ENCODE results near the gene TMEM92.
"Not testable (repeated sequence)": the region's sequence is repeated elsewhere in the genome, so short reads cannot be mapped to it uniquely, and the experiment has no call there.

Gene TMEM92

GRCh38 chr17:50311483-50311882 is 37.2 kb downstream of the TMEM92 start:
- H3K36me3 ChIP-seq (ENCODE audit: control insufficient read depth, insufficient read depth, low read length): no peaks in the 10 kb centered on the region
- H3K27me3 ChIP-seq (replicated peaks; ENCODE audit: control insufficient read depth, insufficient read depth, low read length, poor library complexity, severe bottlenecking): peaks cover 4% of the 10 kb centered on the region
- H3K4me1 ChIP-seq (ENCODE audit: control insufficient read depth, insufficient read depth, low read length, poor library complexity, severe bottlenecking): no peaks in the 10 kb centered on the region
- no peaks in the 10 kb centered on the region for H3K9me3 ChIP-seq (ENCODE audit: control insufficient read depth, low read length)
- DNase-seq: no peak
- no peak overlapping the region for H3K4me3 ChIP-seq (ENCODE audit: insufficient read depth, low read depth, low read length, poor library complexity, severe bottlenecking)
- H3K27ac ChIP-seq (ENCODE audit: insufficient read depth, low read length, poor library complexity, severe bottlenecking): no peak overlapping the region

- Histone ChIP-seq H3K4me3 (ENCODE audit: insufficient read depth, low read depth, low read length, poor library complexity, severe bottlenecking) (no peak overlapping the region), H3K27ac (ENCODE audit: insufficient read depth, low read length, poor library complexity, severe bottlenecking) (no peak overlapping the region), H3K4me1 (ENCODE audit: control insufficient read depth, insufficient read depth, low read length, poor library complexity, severe bottlenecking) (no peaks in the 10 kb centered on the region), H3K36me3 (ENCODE audit: control insufficient read depth, insufficient read depth, low read length) (no peaks in the 10 kb centered on the region), H3K9me3 (ENCODE audit: control insufficient read depth, low read length) (no peaks in the 10 kb centered on the region), H3K27me3 (replicated peaks; ENCODE audit: control insufficient read depth, insufficient read depth, low read length, poor library complexity, severe bottlenecking) (peaks cover 4% of the 10 kb centered on the region)
- DNase-seq: no peak
Measured at GRCh38 chr17:50312308-50312707, 38.0 kb downstream of the TMEM92 start.

GRCh38 chr17:50314456-50315011 is 40.3 kb downstream of the TMEM92 start:
- Histone ChIP-seq H3K27ac (ENCODE audit: insufficient read depth, low read length, poor library complexity, severe bottlenecking) (no peak overlapping the region), H3K27me3 (replicated peaks; ENCODE audit: control insufficient read depth, insufficient read depth, low read length, poor library complexity, severe bottlenecking) (peaks cover 4% of the 10 kb centered on the region), H3K4me1 (ENCODE audit: control insufficient read depth, insufficient read depth, low read length, poor library complexity, severe bottlenecking) (no peaks in the 10 kb centered on the region)

GRCh38 chr17:50316016-50316587 is 41.8 kb downstream of the TMEM92 start:
- Histone ChIP-seq H3K9me3 (ENCODE audit: control insufficient read depth, low read length) (no peaks in the 10 kb centered on the region), H3K27me3 (replicated peaks; ENCODE audit: control insufficient read depth, insufficient read depth, low read length, poor library complexity, severe bottlenecking) (peaks cover 4% of the 10 kb centered on the region), H3K4me3 (ENCODE audit: insufficient read depth, low read depth, low read length, poor library complexity, severe bottlenecking) (no peak overlapping the region), H3K4me1 (ENCODE audit: control insufficient read depth, insufficient read depth, low read length, poor library complexity, severe bottlenecking) (no peaks in the 10 kb centered on the region), H3K27ac (ENCODE audit: insufficient read depth, low read length, poor library complexity, severe bottlenecking) (no peak overlapping the region), H3K36me3 (ENCODE audit: control insufficient read depth, insufficient read depth, low read length) (no peaks in the 10 kb centered on the region)
- no peak for DNase-seq

More at GRCh38 chr17:50314456-50315011, 40.3 kb downstream of the TMEM92 start:
- Histone ChIP-seq H3K9me3 (ENCODE audit: control insufficient read depth, low read length) (no peaks in the 10 kb centered on the region), H3K4me3 (ENCODE audit: insufficient read depth, low read depth, low read length, poor library complexity, severe bottlenecking) (no peak overlapping the region), H3K36me3 (ENCODE audit: control insufficient read depth, insufficient read depth, low read length) (no peaks in the 10 kb centered on the region)
- no peak for DNase-seq

DNA sequence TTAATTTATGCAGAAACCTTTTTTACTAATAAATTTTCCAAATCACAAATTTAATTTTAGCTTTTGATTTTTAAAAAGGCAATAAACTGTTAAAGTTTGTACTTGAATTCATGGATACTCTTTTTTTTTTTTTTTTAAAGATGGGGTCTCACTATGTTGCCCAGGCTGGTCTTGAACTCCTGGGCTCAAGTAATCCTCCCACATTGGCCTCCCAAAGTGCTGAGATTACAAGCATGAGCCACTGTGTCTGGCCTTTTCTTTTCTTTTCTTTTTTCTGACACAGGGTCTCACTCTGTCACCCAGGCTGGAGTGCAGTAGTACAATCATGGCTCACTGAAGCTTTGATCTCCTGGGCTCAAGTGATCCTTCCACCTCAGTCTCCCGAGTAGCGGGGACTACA is 42.4 kb downstream of the TMEM92 start:
- H3K9me3 ChIP-seq (ENCODE audit: control insufficient read depth, low read length); H3K4me1 ChIP-seq (ENCODE audit: control insufficient read depth, insufficient read depth, low read length, poor library complexity, severe bottlenecking); H3K27ac ChIP-seq (ENCODE audit: insufficient read depth, low read length, poor library complexity, severe bottlenecking); H3K4me3 ChIP-seq (ENCODE audit: insufficient read depth, low read depth, low read length, poor library complexity, severe bottlenecking); DNase-seq; H3K27me3 ChIP-seq (replicated peaks; ENCODE audit: control insufficient read depth, insufficient read depth, low read length, poor library complexity, severe bottlenecking); H3K36me3 ChIP-seq (ENCODE audit: control insufficient read depth, insufficient read depth, low read length): not testable (repeated sequence)

- Histone ChIP-seq H3K27ac (ENCODE audit: insufficient read depth, low read length, poor library complexity, severe bottlenecking) (no peak overlapping the region), H3K9me3 (ENCODE audit: control insufficient read depth, low read length) (no peaks in the 10 kb centered on the region), H3K27me3 (replicated peaks; ENCODE audit: control insufficient read depth, insufficient read depth, low read length, poor library complexity, severe bottlenecking) (no peaks in the 10 kb centered on the region), H3K36me3 (ENCODE audit: control insufficient read depth, insufficient read depth, low read length) (no peaks in the 10 kb centered on the region), H3K4me1 (ENCODE audit: control insufficient read depth, insufficient read depth, low read length, poor library complexity, severe bottlenecking) (no peaks in the 10 kb centered on the region), H3K4me3 (ENCODE audit: insufficient read depth, low read depth, low read length, poor library complexity, severe bottlenecking) (no peak overlapping the region)
- DNase-seq: no peak
Measured at GRCh38 chr17:50317121-50317520, 42.9 kb downstream of the TMEM92 start.

DNA sequence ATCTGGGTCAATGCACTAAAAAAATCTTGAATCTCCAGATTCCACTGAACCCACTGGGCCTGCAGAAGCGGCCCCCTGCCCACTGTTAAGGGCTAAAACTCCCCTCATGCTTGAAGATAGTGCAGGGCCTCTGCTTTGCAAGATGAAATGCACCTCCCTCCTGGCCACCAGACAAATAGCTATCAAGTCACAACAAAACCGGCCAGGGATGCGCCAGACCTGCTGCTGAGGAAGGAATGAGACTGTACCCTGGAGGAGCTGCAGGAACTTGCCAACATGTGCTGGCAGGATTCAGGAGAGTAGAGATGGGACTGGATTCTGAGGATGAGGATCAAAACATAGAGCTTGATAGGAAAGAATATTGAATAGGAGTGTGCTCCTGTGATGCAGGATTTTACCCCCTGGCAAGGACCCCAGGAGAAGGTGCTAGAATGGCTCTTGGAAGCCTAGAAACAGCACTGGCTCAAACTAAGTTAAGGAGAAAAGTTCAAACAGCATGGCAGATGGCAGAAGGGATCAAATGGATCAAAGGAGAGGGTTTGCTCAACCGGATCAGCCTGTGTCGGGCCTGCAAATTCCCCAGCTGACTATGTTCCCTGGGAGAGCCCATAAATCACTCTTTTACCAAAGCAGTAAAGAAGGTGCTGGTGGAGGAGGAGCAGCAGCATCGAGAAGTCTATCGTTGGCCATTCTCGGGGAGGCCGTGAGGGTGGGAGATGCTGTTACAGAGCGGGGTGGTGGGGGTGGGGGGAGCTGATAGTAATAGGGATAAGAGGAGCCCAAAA is 44.4 kb downstream of the TMEM92 start:
- H3K36me3 ChIP-seq (ENCODE audit: control insufficient read depth, insufficient read depth, low read length): no peaks in the 10 kb centered on the region
- no peaks in the 10 kb centered on the region for H3K4me1 ChIP-seq (ENCODE audit: control insufficient read depth, insufficient read depth, low read length, poor library complexity, severe bottlenecking)
- H3K27ac ChIP-seq (ENCODE audit: insufficient read depth, low read length, poor library complexity, severe bottlenecking): no peak overlapping the region
- H3K4me3 ChIP-seq (ENCODE audit: insufficient read depth, low read depth, low read length, poor library complexity, severe bottlenecking): no peak overlapping the region
- no peaks in the 10 kb centered on the region for H3K9me3 ChIP-seq (ENCODE audit: control insufficient read depth, low read length)
- DNase-seq: no peak
- H3K27me3 ChIP-seq (replicated peaks; ENCODE audit: control insufficient read depth, insufficient read depth, low read length, poor library complexity, severe bottlenecking): no peaks in the 10 kb centered on the region

GRCh38 chr17:50319306-50320004 is 45.2 kb downstream of the TMEM92 start:
- Histone ChIP-seq H3K4me1 (ENCODE audit: control insufficient read depth, insufficient read depth, low read length, poor library complexity, severe bottlenecking) (no peaks in the 10 kb centered on the region), H3K27me3 (replicated peaks; ENCODE audit: control insufficient read depth, insufficient read depth, low read length, poor library complexity, severe bottlenecking) (no peaks in the 10 kb centered on the region), H3K27ac (ENCODE audit: insufficient read depth, low read length, poor library complexity, severe bottlenecking) (no peak overlapping the region), H3K4me3 (ENCODE audit: insufficient read depth, low read depth, low read length, poor library complexity, severe bottlenecking) (no peak overlapping the region), H3K36me3 (ENCODE audit: control insufficient read depth, insufficient read depth, low read length) (no peaks in the 10 kb centered on the region), H3K9me3 (ENCODE audit: control insufficient read depth, low read length) (no peaks in the 10 kb centered on the region)
- no peak for DNase-seq

GRCh38 chr17:50322271-50322670 is 48.0 kb downstream of the TMEM92 start:
- Histone ChIP-seq H3K9me3 (ENCODE audit: control insufficient read depth, low read length) (no peaks in the 10 kb centered on the region), H3K4me1 (ENCODE audit: control insufficient read depth, insufficient read depth, low read length, poor library complexity, severe bottlenecking) (no peaks in the 10 kb centered on the region), H3K4me3 (ENCODE audit: insufficient read depth, low read depth, low read length, poor library complexity, severe bottlenecking) (no peak overlapping the region), H3K27ac (ENCODE audit: insufficient read depth, low read length, poor library complexity, severe bottlenecking) (no peak overlapping the region), H3K36me3 (ENCODE audit: control insufficient read depth, insufficient read depth, low read length) (no peaks in the 10 kb centered on the region), H3K27me3 (replicated peaks; ENCODE audit: control insufficient read depth, insufficient read depth, low read length, poor library complexity, severe bottlenecking) (no peaks in the 10 kb centered on the region)
- DNase-seq: no peak

DNA sequence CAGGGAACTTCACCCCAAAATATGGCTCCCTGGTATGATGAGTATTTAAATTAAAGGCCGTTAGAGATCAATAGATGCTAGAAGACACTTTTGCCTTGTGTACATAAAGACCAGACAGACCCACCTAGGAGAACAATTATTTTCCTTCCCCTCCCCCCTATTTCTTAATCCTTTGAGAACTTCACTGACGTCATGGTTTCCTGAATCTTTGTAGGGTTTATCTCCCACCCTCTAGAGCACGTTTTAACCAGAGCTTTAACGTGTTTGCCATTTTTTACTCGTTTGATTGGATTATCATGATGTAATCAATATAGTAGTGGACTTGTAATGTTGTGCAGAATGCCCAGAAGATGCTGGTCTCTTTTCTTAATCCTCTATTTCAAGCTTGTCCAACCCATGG is 48.8 kb downstream of the TMEM92 start:
- Histone ChIP-seq H3K4me3 (ENCODE audit: insufficient read depth, low read depth, low read length, poor library complexity, severe bottlenecking) (no peak overlapping the region), H3K27ac (ENCODE audit: insufficient read depth, low read length, poor library complexity, severe bottlenecking) (no peak overlapping the region), H3K4me1 (ENCODE audit: control insufficient read depth, insufficient read depth, low read length, poor library complexity, severe bottlenecking) (no peaks in the 10 kb centered on the region), H3K27me3 (replicated peaks; ENCODE audit: control insufficient read depth, insufficient read depth, low read length, poor library complexity, severe bottlenecking) (no peaks in the 10 kb centered on the region), H3K36me3 (ENCODE audit: control insufficient read depth, insufficient read depth, low read length) (no peaks in the 10 kb centered on the region), H3K9me3 (ENCODE audit: control insufficient read depth, low read length) (no peaks in the 10 kb centered on the region)
- DNase-seq: no peak
